Smooth muscle cell (in vitro differentiated cells): Measurements from ENCODE around the gene AMFR. TPM values are rescaled to one million over a fixed set of nuclear protein-coding genes. Genes with fewer than 3 reads are reported as not detected.

Experiments used
- DNase-seq: peaks from one replicate; lab custom pipeline; 2025; ENCODE audit not compliant: unreplicated experiment; lab: John Stamatoyannopoulos, UW
- H2AFZ ChIP-seq: fragments of 200-600 bp; sonication (generic); 2 replicates; pipeline ENCODE4 v1.6.0; 2016; ENCODE audit warnings: antibody characterized with exemption, low read depth, mild to moderate bottlenecking
- H3F3A ChIP-seq: fragments of 200-600 bp; sonication (generic); 2 replicates; pipeline ENCODE4 v1.6.0; 2017; ENCODE audit warnings: antibody characterized with exemption, low read depth
- H3K27ac ChIP-seq: fragments of 200-600 bp; sonication (generic); 2 replicates; pipeline ENCODE4 v1.5.1; 2016; ENCODE audit warnings: low read depth, mild to moderate bottlenecking
- H3K27me3 ChIP-seq: fragments of 200-600 bp; sonication (generic); 2 replicates; pipeline ENCODE4 v1.6.1; 2016; ENCODE audit warnings: low read depth, mild to moderate bottlenecking
- H3K36me3 ChIP-seq: fragments of 200-600 bp; sonication (generic); 2 replicates; pipeline ENCODE4 v1.5.1; 2016; ENCODE audit warnings: low read depth
- H3K4me1 ChIP-seq: fragments of 200-600 bp; sonication (generic); 2 replicates; pipeline ENCODE4 v1.5.1; 2016; ENCODE audit warnings: low read depth
- H3K4me2 ChIP-seq: fragments of 200-600 bp; sonication (generic); 2 replicates; pipeline ENCODE4 v1.6.0; 2016; ENCODE audit warnings: mild to moderate bottlenecking
- H3K4me3 ChIP-seq: fragments of 200-600 bp; sonication (generic); 2 replicates; pipeline ENCODE4 v1.5.1; 2016; ENCODE audit warnings: mild to moderate bottlenecking
- H3K79me2 ChIP-seq: fragments of 200-600 bp; sonication (generic); 2 replicates; pipeline ENCODE4 v1.6.0; 2016; ENCODE audit warnings: low read depth, mild to moderate bottlenecking
- H3K9ac ChIP-seq: fragments of 200-600 bp; sonication (generic); 2 replicates; pipeline ENCODE4 v1.6.0; 2016; ENCODE audit warnings: low read depth
- H3K9me3 ChIP-seq: fragments of 200-600 bp; sonication (generic); replicated peaks from 2 replicates; pipeline ENCODE4 v1.5.1; 2016; ENCODE audit warnings: low read depth
- H4K20me1 ChIP-seq: fragments of 200-600 bp; sonication (generic); 2 replicates; pipeline ENCODE4 v1.6.0; 2016; ENCODE audit warnings: low read depth
- WGBS: methylation state at CpG from one replicate; pipeline ENCODE4 v1.1.7; 2016; ENCODE audit warnings: low lambda C conversion rate; 5-methylcytosine and 5-hydroxymethylcytosine counted together
- polyA plus RNA-seq: library from polyadenylated mRNA; unstranded; fragments of >200 nt; fragmentation: Nextera tagmentation; extraction: Ambion mirVana; gene quantifications from 2 replicates; pipeline ENCODE4 v1.2.1, GENCODE V29; 2016
- total RNA-seq: library from RNA; depleted of rRNA; stranded (reverse); fragments of >200 nt; gene quantifications from 2 replicates; pipeline ENCODE4 v1.2.3, GENCODE V29; 2014
- TF ChIP-seq, protein P1 (sequence below): fragments of 200-600 bp; sonication (generic); IDR thresholded peaks from 2 replicates; pipeline ENCODE4 v1.5.1; 2017; ENCODE audit warnings: borderline replicate concordance, mild to moderate bottlenecking, antibody characterized with exemption; ENCODE audit not compliant: insufficient read depth, poor library complexity, severe bottlenecking

The AMFR gene
- total and polyA plus RNA-seq, 2 experiments from 2014 or later: 45.2 to 76.6 TPM

DNA sequence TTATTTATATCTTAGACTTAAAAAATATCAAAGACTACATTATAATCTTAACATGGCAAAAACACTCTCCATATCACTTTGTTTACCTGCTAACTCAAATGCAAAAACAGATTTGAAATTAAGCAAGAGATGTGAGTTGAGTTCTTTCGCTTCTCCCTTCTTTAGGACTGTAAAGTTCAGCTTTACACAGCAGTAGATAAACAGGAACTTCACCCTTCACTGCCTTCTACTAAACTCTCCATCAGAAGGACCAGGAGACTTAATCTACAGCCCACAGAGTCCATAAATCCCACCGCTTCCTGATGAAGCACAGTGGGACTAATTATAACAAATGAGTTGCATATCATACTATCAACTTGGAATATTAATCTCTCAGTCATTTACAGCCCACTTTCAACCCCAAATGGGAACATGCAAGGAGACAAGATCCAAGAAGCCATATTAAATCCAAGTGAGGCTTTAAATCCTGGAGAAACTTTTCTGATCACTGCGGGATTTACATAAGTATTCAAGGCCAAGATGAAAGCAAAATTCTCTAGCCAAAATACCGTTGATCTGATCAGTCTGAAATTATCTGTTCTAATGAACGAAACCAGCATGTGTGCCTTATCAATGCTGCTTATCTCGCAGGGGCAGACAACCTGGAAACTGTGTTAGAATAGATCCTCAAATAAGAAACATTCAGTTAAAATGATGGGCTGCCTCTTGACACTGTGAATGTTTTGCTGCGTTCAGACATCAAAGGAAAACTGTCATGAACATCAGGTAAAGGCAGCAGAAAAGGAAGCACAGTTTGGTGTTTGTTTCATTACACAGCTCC, 1.6 kb downstream of the AMFR start:
- TF ChIP-seq, protein P1, sequence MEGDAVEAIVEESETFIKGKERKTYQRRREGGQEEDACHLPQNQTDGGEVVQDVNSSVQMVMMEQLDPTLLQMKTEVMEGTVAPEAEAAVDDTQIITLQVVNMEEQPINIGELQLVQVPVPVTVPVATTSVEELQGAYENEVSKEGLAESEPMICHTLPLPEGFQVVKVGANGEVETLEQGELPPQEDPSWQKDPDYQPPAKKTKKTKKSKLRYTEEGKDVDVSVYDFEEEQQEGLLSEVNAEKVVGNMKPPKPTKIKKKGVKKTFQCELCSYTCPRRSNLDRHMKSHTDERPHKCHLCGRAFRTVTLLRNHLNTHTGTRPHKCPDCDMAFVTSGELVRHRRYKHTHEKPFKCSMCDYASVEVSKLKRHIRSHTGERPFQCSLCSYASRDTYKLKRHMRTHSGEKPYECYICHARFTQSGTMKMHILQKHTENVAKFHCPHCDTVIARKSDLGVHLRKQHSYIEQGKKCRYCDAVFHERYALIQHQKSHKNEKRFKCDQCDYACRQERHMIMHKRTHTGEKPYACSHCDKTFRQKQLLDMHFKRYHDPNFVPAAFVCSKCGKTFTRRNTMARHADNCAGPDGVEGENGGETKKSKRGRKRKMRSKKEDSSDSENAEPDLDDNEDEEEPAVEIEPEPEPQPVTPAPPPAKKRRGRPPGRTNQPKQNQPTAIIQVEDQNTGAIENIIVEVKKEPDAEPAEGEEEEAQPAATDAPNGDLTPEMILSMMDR: no peak
- no peak for DNase-seq
- Histone ChIP-seq H2AFZ (peak overlapping the region; percentile 70), H3K4me2 (peak overlapping the region; percentile 96), H3K27ac (peak overlapping the region; percentile 10), H3F3A (peaks cover 23% of the 10 kb centered on the region), H4K20me1 (peaks cover 56% of the 10 kb centered on the region), H3K36me3 (no peaks in the 10 kb centered on the region), H3K27me3 (no peaks in the 10 kb centered on the region), H3K79me2 (peaks cover 57% of the 10 kb centered on the region), H3K9me3 (no peaks in the 10 kb centered on the region), H3K4me3 (peak overlapping the region; percentile 93), H3K4me1 (peaks cover 22% of the 10 kb centered on the region), H3K9ac (peak overlapping the region; percentile 76)
- 27% methylated on average over 7 of the region's 7 CpGs for WGBS

DNA sequence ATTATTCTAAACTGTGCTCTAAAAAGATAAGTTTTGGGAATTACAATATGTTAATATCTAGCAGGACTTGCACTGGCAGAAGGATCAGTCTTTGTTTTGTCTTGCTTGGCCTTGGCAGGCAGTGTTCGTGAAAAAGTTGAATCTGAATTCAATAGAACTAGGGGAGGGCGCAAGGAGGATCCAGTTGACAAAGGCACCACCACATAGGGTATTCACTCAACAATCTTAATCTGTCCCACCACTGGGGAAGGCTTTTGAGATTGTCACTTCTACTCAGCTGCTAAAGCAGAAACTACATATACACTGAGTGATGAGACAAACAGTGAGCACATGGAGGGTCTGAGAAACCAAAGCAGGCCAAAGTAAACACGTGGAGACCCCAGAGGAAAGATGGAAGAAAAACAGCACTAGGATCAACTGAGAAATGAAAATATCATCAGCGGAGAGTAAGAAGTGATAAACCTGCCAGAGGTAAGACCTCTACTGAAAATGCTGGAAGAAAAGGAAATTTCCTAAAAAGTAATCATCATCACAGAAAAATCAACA, 2.4 kb downstream of the AMFR start:
- Histone ChIP-seq H3K36me3 (no peaks in the 10 kb centered on the region), H3K4me2 (no peak overlapping the region), H3K27ac (no peak overlapping the region), H3K79me2 (peaks cover 63% of the 10 kb centered on the region), H3K9me3 (no peaks in the 10 kb centered on the region), H3F3A (peaks cover 18% of the 10 kb centered on the region), H3K27me3 (no peaks in the 10 kb centered on the region), H3K4me1 (peaks cover 22% of the 10 kb centered on the region), H3K9ac (no peak overlapping the region), H3K4me3 (peak overlapping the region; percentile 93), H2AFZ (no peak overlapping the region), H4K20me1 (peaks cover 63% of the 10 kb centered on the region)
- TF ChIP-seq, protein P1: no peak
- WGBS: 89% methylated on average over 4 of the region's 4 CpGs
- DNase-seq: no peak

DNA sequence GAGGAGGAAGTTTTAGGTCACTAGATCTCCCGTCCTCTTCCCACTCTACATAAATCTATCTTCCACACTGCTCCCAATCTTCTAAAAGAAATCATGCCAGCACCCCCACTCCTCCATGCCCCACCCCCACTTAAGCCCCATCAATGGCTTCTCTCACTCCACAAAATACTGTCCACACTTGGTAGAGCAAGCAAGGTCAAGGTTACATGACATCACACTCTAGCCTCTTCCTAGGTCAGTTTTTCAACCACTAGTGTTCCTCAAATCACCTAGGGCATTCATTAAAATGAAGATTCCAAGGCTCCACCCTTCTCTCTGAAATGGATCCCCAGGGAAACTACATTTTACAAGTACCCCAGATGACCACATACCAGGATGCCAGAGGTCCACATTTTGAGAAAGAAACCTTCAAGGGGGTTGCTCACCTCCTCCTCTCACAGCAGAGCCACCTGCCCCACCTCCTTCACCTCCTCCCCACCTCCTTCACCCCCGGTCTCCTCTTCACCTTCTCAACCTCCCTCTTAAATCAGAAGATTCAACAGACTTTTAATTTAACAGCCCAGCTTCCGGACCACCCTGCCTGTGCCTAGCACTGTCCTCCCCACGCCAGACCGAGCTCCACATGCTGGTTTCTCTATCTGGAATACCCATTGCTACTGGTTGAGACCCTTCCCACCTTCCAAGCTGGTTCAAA, 3.2 kb downstream of the AMFR start:
- H3K9me3 ChIP-seq: no peaks in the 10 kb centered on the region
- H4K20me1 ChIP-seq: peaks cover 69% of the 10 kb centered on the region
- 97% methylated on average over 5 of the region's 5 CpGs for WGBS
- no peak overlapping the region for H3K4me2 ChIP-seq
- peaks cover 11% of the 10 kb centered on the region for H3F3A ChIP-seq
- peaks cover 71% of the 10 kb centered on the region for H3K79me2 ChIP-seq
- H3K27ac ChIP-seq: no peak overlapping the region
- H3K4me3 ChIP-seq: no peak overlapping the region
- DNase-seq: no peak
- H3K4me1 ChIP-seq: peaks cover 22% of the 10 kb centered on the region
- no peaks in the 10 kb centered on the region for H3K27me3 ChIP-seq
- no peak overlapping the region for H2AFZ ChIP-seq
- TF ChIP-seq, protein P1: no peak
- no peak overlapping the region for H3K9ac ChIP-seq
- H3K36me3 ChIP-seq: no peaks in the 10 kb centered on the region
